Skin of body (tissue), 2 donors: ENCODE data around the gene PCDHA10. TPM values are rescaled to one million over a fixed set of nuclear protein-coding genes. Genes with fewer than 3 reads are reported as not detected.
"Not testable (repeated sequence)": the region's sequence is repeated elsewhere in the genome, so short reads cannot be mapped to it uniquely, and the experiment has no call there.

ENCODE experiments used
- DNase-seq: peaks from one replicate; lab custom pipeline; 2025; lab: John Stamatoyannopoulos, UW
- total RNA-seq: library from RNA; depleted of rRNA; stranded (reverse); fragments of >200 nt; gene quantifications from one replicate; pipeline ENCODE4 v1.2.3, GENCODE V29; 2014

The PCDHA10 gene, protein sequence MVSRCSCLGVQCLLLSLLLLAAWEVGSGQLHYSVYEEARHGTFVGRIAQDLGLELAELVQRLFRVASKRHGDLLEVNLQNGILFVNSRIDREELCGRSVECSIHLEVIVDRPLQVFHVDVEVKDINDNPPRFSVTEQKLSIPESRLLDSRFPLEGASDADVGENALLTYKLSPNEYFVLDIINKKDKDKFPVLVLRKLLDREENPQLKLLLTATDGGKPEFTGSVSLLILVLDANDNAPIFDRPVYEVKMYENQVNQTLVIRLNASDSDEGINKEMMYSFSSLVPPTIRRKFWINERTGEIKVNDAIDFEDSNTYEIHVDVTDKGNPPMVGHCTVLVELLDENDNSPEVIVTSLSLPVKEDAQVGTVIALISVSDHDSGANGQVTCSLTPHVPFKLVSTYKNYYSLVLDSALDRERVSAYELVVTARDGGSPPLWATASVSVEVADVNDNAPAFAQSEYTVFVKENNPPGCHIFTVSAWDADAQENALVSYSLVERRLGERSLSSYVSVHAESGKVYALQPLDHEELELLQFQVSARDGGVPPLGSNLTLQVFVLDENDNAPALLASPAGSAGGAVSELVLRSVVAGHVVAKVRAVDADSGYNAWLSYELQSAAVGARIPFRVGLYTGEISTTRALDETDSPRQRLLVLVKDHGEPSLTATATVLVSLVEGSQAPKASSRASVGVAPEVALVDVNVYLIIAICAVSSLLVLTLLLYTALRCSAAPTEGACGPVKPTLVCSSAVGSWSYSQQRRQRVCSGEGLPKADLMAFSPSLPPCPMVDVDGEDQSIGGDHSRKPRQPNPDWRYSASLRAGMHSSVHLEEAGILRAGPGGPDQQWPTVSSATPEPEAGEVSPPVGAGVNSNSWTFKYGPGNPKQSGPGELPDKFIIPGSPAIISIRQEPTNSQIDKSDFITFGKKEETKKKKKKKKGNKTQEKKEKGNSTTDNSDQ
- total RNA-seq, result 0.20 TPM

DNA sequence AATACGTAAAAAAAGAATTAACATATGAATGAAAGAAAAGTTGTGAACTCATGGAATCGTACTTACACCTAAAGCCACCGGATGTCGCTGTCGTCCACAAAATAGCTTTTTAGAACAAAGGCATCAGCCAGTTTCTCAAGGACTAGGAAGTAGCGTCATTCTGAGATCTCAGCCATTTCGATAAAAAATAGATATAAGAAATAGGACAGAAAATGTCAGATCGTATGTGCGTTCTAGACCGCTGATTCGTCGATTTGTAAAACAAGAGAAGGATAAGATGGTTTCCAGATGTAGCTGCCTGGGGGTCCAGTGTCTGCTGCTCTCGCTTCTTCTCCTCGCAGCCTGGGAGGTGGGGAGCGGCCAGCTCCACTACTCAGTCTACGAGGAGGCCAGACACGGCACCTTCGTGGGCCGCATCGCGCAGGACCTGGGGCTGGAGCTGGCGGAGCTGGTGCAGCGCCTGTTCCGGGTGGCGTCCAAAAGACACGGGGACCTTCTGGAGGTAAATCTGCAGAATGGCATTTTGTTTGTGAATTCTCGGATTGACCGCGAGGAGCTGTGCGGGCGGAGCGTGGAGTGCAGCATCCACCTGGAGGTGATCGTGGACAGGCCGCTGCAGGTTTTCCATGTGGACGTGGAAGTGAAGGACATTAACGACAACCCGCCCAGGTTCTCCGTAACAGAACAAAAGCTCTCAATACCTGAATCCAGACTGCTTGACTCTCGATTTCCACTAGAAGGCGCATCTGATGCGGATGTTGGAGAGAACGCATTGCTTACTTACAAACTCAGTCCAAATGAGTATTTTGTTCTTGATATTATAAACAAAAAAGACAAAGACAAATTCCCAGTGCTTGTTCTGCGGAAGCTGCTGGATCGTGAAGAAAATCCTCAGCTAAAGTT, at the start of gene PCDHA10:
Gene PCDHA10 (plus strand): TSS at position 126 of the 903 bp plus-strand sequence. CDS start 152 bp downstream, at position 278.
- DNase-seq, result no peak

DNA sequence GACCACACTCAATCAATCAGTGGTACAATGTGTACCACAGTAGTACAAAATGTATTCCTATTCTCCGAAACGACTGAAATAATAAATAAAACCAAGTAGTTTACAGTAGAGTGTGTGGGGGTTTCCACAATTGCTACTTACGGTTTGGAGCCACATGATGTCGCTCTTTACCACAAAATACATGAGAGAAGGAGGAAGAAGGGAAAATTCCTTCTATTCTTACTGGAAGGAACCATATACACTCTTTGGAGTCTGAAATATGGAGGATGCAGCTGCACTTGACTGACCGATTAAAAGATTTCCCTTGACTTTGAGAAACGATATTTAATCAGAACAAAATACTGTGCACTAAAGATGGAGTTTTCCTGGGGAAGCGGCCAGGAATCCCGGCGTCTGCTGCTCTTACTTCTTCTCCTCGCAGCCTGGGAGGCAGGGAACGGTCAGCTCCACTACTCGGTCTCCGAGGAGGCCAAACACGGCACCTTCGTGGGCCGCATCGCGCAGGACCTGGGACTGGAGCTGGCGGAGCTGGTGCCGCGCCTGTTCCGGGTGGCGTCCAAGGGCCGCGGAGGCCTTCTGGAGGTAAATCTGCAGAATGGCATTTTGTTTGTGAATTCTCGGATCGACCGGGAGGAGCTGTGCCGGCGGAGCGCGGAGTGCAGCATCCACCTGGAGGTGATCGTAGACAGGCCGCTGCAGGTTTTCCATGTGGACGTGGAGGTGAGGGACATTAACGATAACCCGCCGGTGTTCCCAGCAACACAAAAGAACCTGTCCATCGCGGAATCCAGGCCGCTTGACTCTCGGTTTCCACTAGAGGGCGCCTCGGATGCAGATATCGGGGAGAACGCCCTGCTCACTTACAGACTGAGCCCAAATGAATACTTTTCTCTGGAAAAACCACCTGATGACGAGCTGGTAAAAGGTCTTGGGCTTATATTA, 48.6 kb upstream of the PCDHA10 start, which contains the start of gene PCDHA4:
Gene PCDHA4 (plus strand): TSS at position 235 of the 942 bp plus-strand sequence.
- DNase-seq, result no peak

DNA sequence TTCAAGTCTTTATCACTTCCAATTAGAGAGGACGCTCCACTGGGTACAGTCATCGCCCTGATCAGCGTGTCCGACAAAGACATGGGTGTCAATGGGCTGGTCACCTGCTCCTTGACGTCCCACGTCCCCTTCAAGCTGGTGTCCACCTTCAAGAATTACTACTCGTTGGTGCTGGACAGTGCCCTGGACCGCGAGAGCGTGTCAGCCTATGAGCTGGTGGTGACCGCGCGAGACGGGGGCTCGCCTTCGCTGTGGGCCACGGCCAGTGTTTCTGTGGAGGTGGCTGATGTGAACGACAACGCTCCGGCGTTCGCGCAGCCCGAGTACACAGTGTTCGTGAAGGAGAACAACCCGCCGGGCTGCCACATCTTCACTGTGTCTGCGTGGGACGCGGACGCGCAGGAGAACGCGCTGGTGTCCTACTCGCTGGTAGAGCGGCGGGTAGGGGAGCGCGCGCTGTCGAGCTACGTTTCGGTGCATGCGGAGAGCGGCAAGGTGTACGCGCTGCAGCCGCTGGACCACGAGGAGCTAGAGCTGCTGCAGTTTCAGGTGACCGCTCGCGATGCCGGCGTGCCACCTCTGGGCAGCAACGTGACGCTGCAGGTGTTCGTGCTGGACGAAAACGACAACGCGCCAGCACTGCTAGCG, 47.3 kb upstream of the PCDHA10 start:
- DNase-seq, result not testable (repeated sequence)

DNA sequence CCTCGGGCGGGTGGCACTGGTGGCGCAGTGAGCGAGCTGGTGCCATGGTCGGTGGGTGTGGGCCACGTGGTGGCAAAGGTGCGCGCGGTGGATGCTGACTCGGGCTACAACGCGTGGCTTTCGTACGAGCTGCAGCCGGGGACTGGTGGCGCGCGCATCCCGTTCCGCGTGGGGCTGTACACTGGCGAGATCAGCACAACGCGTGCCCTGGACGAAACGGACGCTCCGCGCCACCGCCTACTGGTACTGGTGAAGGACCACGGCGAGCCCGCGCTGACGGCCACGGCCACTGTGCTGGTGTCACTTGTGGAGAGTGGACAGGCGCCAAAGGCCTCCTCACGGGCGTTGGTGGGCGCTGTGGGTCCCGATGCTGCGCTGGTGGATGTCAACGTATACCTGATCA, 46.8 kb upstream of the PCDHA10 start:
- no peak for DNase-seq

DNA sequence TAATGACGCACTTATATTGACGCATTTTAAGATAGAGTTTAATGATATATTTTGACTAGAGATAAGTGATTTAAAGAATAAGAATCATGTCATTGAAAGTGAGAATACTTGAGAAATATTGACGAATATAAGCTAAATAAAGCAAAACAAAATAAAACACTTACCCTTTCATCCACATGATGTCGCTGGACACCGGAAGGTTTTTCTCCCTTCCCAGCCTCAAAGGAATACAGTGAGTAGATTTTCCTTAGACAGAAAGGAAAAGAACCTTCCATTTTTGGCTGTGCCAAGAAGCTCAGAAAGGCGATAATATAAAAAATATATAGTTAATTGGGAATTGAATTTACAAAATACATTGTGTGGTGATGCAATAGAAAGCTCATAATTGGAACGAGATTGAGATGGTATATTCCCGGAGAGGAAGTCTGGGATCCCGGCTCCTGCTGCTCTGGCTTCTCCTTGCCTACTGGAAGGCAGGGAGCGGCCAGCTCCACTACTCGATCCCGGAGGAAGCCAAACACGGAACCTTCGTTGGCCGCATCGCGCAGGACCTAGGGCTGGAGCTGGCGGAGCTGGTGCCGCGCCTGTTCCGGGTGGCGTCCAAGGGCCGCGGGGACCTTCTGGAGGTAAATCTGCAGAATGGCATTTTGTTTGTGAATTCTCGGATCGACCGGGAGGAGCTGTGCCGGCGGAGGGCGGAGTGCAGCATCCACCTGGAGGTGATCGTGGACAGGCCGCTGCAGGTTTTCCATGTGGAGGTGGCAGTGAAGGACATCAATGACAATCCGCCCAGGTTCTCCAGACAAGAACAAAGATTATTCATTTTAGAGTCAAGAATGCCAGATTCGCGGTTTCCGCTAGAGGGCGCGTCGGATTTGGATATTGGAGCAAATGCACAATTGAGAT, 34.1 kb upstream of the PCDHA10 start, which contains the start of gene PCDHA5:
Gene PCDHA5 (plus strand): TSS at position 239 of the 906 bp plus-strand sequence.
- no peak for DNase-seq

DNA sequence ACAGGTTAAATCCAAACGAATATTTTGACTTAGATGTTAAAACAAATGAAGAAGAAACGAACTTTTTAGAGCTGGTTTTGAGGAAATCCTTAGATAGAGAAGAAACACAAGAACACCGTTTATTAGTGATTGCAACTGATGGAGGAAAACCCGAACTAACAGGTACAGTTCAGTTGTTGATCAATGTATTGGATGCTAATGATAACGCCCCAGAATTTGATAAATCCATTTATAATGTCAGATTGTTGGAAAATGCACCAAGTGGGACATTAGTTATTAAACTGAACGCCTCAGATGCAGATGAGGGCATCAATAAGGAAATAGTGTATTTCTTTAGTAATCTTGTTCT, 33.4 kb upstream of the PCDHA10 start:
- DNase-seq, result no peak

DNA sequence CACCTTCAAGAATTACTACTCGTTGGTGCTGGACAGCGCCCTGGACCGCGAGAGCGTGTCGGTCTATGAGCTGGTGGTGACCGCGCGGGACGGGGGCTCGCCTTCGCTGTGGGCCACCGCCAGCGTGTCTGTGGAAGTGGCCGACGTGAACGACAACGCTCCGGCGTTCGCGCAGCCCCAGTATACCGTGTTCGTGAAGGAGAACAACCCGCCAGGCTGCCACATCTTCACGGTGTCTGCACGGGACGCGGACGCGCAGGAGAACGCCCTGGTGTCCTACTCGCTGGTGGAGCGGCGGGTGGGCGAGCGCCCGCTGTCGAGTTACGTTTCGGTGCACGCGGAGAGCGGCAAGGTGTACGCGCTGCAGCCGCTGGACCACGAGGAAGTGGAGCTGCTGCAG, 32.7 kb upstream of the PCDHA10 start:
- DNase-seq, result not testable (repeated sequence)

DNA sequence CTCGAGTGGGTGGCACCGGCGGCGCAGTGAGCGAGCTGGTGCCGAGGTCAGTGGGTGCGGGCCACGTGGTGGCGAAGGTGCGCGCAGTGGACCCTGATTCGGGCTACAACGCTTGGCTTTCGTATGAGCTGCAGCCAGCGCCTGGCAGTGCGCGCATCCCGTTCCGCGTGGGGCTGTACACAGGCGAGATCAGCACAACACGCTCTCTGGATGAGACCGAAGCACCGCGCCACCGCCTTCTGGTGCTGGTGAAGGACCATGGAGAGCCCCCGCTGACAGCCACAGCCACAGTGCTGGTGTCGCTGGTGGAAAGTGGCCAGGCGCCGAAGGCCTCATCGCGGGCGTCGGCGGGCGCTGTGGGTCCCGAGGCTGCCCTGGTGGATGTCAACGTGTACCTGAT, 32.2 kb upstream of the PCDHA10 start:
- DNase-seq, result no peak

DNA sequence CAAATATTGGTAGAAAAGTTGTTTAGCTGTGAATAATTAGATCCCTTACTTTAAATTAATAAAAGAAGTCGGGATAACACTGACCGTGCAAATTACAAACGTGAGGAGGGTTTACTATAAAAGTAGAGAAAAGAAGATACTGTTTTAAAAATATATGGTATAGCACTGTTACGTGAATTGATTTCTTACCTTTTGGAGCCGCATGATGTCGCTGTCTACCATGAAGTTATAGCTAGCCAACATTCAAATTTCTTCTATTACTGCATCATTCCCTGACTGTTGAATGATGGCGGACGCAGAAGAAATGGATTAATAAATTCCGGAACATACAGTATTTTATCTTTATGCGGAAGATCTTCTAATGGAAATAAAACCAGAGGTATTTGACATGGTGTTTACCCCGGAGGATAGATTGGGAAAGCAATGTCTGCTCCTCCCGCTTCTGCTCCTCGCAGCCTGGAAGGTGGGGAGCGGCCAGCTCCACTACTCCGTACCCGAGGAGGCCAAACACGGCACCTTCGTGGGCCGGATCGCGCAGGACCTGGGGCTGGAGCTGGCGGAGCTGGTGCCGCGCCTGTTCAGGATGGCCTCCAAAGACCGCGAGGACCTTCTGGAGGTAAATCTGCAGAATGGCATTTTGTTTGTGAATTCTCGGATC, 27.9 kb upstream of the PCDHA10 start, which contains the start of gene PCDHA6:
Gene PCDHA6 (plus strand): TSS at position 257 of the 658 bp plus-strand sequence. CDS start 132 bp downstream, at position 389.
- DNase-seq, result no peak

DNA sequence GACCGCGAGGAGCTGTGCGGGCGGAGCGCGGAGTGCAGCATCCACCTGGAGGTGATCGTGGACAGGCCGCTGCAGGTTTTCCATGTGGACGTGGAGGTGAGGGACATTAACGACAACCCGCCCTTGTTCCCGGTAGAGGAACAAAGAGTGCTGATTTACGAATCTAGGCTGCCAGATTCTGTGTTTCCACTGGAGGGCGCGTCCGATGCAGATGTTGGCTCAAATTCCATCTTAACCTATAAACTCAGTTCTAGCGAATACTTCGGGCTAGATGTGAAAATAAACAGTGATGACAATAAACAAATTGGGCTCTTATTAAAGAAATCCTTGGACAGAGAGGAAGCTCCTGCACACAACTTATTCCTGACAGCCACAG, 27.3 kb upstream of the PCDHA10 start:
- no peak for DNase-seq

DNA sequence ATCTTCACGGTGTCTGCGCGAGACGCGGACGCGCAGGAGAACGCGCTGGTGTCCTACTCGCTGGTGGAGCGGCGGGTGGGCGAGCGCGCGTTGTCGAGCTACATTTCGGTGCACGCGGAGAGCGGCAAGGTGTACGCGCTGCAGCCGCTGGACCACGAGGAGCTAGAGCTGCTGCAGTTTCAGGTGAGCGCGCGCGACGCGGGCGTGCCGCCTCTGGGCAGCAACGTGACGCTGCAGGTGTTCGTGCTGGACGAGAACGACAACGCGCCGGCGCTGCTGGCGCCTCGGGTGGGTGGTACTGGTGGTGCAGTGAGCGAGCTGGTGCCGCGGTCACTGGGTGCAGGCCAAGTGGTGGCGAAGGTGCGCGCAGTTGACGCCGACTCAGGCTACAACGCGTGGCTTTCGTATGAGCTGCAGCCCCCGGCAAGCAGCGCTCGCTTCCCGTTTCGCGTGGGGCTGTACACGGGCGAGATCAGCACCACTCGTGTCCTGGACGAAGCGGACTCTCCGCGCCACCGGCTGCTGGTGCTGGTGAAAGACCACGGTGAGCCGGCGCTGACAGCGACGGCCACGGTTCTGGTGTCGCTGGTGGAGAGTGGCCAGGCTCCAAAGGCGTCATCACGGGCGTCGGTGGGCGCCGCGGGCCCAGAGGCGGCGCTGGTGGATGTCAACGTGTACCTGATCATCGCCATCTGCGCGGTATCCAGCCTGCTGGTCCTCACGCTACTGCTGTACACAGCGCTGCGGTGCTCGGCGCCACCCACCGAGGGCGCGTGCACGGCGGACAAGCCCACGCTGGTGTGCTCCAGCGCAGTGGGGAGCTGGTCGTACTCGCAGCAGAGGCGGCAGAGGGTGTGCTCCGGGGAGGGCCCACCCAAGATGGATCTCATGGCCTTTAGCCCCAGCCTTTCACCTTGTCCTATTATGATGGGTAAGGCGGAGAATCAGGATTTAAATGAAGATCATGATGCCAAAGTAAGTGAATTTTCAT, 25.9 kb upstream of the PCDHA10 start:
- not testable (repeated sequence) for DNase-seq

DNA sequence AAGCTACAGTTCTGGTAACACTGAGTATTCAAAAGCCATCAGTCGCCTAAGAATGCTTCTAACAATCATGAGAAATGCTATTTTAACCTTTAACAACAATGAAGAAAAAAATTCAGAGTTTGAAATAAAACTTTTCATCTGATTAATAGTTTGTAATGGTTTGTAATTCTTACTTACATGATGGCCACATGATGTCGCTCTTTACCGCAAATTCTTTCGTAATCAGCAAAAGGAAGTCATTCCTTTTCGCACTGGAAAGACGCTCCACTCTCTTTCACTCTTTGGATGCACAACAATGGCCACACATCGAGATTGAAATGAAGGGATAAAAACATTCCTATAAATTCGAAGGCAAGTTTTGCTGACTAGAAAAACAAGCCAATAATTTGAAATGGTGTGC, 21.7 kb upstream of the PCDHA10 start, which contains the start of gene PCDHA7:
Gene PCDHA7 (plus strand): TSS at position 277 of the 400 bp plus-strand sequence. CDS start 115 bp downstream, at position 392.
- DNase-seq, result no peak

DNA sequence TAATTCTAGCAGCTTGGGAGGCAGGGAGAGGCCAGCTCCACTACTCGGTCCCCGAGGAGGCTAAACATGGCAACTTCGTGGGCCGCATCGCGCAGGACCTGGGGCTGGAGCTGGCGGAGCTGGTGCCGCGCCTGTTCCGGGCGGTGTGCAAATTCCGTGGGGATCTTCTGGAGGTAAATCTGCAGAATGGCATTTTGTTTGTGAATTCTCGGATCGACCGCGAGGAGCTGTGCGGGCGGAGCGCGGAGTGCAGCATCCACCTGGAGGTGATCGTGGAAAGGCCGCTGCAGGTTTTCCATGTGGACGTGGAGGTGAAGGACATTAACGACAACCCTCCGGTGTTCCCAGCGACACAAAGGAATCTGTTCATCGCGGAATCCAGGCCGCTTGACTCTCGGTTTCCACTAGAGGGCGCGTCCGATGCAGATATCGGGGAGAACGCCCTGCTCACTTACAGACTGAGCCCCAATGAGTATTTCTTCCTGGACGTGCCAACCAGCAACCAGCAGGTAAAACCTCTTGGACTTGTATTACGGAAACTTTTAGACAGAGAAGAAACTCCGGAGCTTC, 21.2 kb upstream of the PCDHA10 start:
- not testable (repeated sequence) for DNase-seq

DNA sequence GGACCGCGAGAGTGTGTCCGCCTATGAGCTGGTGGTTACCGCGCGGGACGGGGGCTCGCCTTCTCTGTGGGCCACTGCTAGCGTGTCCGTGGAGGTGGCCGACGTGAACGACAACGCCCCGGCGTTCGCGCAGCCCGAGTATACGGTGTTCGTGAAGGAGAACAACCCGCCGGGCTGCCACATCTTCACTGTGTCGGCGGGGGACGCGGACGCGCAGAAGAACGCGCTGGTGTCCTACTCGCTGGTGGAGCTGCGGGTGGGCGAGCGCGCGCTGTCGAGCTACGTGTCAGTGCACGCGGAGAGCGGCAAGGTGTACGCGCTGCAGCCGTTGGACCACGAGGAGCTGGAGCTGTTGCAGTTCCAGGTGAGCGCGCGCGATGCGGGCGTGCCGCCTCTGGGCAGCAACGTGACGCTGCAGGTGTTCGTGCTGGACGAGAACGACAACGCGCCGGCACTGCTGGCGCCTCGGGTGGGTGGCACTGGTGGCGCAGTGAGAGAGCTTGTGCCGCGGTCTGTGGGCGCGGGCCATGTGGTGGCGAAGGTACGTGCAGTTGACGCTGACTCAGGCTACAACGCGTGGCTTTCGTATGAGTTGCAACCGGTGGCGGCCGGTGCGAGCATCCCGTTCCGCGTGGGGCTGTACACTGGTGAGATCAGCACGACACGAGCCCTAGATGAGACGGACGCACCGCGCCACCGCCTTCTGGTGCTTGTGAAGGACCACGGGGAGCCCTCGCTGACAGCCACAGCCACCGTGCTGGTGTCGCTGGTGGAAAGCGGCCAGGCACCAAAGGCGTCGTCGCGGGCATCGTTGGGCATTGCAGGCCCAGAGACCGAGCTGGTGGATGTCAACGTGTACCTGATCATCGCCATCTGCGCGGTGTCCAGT, 19.8 kb upstream of the PCDHA10 start:
- no peak for DNase-seq
